DMS53 treated with DMSO at 0.1 percent for 48 hours (cell line): ENCODE results near the gene TTLL11.

ENCODE experiments used
- DNase-seq: peaks from one replicate; lab custom pipeline; 2025; ENCODE audit not compliant: unreplicated experiment; lab: John Stamatoyannopoulos, UW

TTLL11 gene

DNA sequence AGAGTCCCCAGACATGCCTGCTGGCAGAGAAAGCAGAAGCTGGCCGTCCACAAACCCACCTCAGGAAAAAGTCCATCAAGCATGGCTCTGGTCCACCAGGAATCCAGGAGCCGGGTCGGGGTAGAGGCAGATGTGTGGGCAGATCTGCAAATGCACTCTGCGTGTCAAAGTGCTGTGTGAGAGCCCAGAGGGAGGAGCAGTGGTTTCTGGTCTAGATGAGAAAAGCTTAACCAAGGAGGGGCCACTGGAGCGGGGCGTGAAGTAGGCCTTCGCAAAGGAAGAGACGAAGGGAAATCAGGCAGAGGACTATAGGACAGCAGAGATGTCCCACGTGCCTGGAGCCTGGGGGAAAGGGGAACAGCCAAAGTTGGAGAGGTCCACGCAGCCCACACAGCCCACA, 40.0 kb downstream of the TTLL11 start:
- no peak for DNase-seq

DNA sequence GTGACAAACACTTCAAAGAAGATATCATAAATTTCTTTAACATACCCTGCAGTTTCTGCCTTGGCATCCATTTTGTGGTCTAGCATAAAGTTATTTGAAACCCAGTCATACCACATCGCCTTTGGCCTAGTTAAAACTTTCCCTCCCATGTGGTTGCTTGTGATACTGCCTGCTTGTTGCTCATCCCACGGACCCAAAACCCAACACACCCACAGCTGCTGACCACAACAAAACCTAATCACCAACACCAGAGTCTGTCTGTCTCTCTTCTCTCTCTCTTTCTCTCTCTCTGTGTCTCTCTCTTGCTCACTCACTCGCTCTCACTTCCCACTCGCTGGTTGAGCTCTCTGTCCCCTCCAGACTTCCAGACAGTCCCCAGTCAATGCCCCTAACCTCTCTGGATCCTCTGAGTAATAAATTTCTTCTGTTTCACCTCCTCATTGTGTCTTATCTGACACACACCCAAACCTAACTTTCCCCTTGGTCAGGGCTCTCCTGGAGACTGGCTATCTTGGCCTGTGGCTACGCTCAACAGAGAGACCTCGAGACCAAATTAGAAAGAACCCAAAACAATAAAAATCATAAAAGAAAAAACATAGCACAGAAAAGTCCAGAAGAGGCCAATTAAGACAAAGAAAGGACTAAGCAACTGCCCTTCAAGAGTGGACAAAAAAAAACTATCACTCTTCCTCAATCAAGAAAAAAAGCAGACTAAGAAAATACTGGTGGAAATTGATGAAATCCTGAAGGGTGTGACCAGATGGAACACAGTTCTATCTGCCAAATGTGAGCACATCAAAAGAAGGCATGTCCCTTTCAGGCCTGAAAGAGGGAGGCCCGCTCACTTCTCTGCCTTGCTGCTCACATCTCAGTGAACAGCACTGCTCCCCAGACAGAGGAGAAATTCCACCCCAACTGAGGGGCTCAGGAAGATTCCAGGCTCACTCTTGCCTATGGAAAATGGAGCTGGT, 41.5 kb downstream of the TTLL11 start:
- DNase-seq: no peak

- DNase-seq: no peak
Measured at GRCh38 chr9:122050167-122050566, 42.9 kb downstream of the TTLL11 start.

DNA sequence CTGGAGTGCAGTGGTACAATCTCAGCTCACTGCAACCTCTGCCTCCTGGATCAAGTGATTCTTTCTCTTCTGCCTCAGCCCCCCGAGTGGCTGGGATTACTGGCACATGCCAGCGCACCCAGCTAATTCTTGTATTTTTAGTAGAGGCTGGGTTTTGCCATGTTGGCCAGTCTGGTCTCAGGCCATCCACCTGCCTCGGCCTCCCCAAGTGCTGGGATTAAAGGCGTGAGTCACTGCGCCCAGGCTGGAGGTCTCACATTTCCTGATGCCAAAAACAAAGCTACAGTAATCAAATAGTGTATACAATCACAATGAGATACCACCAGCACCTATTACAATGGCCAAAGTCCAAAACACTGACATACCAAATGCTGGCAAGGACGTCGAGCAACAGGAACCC, 51.1 kb downstream of the TTLL11 start:
- no peak for DNase-seq

DNA sequence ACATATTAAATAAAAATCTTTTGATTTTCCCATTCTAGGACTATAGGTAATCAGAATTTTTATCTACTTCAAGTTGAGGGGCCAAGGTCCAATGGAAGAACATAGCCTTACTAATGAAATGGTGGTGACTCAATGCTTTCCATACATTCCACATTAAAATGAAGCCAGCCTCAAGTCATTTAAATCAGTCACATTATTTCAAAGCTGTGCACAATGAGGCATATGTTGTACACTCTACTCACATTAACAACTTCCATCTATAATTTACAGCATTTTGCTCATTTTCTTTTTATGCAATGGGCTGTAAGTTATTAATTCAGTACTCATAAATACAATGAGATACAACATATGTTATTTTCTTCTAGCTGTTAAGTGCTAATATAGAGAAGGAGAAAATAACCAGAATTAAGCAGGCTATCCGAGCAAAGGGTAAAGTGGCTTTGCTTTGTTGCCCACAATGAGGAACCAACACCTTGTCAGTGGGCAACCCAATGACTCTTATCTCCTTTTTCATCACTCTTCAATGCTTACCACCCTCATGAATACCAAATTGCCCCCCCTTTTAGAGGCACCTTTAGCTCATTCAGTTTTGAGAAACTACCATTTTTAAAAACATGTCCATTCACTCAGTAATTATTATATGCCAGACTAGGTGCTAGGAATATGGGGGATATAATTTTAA, 52.4 kb downstream of the TTLL11 start:
- DNase-seq: no peak

DNA sequence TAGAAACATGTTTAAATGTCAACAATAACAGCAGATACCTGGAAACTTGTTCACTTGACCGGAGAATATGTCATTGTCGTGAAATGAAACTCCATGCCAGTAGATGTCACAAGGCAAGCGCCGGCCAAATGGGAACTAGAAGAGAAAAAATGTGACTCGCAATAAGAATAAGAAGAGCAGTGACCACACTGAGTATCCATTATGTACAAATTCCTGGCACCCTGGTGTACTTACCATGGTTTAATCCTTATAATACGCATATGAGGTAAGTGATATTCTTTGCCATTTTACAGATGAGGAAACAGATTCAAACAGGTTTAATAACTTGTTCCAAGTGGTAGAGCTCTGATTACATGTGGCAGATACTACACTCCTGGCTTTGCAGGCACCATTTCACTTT, 53.9 kb downstream of the TTLL11 start:
- no peak for DNase-seq

- DNase-seq: no peak
Measured at GRCh38 chr9:122036988-122037387, 56.1 kb downstream of the TTLL11 start.

DNA sequence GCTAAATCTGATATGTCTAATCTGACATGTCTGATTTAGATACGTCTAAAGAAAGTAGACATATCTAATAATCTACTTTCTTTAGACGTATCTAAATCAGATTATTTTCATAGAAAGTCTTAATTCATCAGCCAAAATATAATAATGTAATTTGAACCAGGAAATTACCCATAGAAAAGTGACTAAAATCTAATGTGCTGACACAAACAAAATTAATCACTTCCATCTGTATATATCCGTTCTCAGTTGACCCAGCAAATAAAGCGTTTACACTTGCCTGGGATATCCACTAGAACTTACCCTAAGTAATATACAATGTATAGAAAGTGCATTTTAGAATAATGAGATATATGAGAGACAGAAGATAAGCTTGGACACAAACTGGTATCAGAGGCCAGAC, 56.7 kb downstream of the TTLL11 start:
- no peak for DNase-seq

GRCh38 chr9:122033775-122034373, 59.2 kb downstream of the TTLL11 start:
- DNase-seq: no peak

GRCh38 chr9:122032346-122032745, 60.8 kb downstream of the TTLL11 start:
- DNase-seq: no peak

- no peak for DNase-seq
Measured at GRCh38 chr9:122031776-122032175, 61.3 kb downstream of the TTLL11 start.

DNA sequence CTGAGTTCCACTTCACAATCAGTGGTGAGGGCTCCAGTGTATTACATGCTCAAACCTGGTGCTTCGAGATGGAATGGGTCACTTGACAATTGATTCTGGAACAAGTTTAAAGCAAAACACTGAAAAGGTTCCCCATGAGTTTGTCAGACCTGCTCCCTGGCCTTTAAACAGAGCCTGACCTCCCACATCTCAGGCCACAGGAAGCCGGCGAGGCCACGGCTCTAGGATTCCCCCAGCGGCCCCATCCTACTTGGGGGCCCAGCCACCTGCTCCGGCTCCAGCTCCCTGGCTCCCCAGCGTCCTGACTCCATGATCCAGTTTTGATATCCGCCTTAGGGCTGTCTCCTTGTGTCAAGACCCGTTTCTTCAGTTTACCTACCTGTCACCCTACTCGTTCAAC, 62.0 kb downstream of the TTLL11 start:
- no peak for DNase-seq

GRCh38 chr9:122030357-122030756, 62.8 kb downstream of the TTLL11 start:
- DNase-seq: no peak

- DNase-seq: peak; percentile 11
Measured at GRCh38 chr9:122029898-122030297, 63.2 kb downstream of the TTLL11 start.

DNA sequence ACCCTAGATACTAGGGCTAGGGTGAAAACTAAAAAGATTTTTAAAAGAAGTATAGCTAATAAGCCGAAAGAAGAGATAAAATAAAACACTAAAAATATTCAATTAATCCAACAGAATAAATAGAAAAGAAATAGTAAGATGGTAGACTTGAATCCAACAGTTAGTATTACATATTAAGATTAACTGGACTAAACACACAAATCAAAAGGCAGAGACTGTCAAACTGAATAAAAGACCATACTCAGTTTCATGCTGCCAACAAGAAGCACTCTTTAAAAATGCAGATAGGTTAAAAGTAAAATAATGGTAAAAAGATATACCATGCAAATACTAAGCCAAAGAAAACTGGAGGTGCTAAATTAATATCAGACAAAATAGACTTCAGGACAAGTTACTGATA, 65.0 kb downstream of the TTLL11 start:
- DNase-seq: no peak

DNA sequence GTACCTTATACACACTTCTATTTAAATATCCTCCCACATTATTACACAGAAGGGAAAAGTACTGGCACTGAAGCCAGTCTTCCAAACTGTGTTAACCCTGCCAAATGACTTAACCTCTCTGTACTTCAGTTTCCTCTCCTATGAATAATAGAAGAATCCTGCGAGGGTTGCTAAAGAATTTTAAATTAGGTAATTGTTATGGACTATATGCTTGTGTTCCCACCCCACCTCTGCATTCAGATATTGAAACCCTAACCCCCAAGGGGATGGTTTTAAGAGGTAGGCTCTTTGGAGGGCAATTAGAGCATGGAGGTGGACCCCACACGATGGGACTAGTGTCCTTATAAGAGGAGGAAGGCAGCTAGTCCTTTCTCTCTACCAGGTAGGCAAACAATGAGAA, 72.7 kb downstream of the TTLL11 start:
- DNase-seq: no peak

GRCh38 chr9:122016744-122017143, 76.4 kb downstream of the TTLL11 start:
- no peak for DNase-seq

GRCh38 chr9:122016309-122016708, 76.8 kb downstream of the TTLL11 start:
- DNase-seq: no peak

GRCh38 chr9:122015170-122015821, 77.8 kb downstream of the TTLL11 start:
- DNase-seq: no peak

DNA sequence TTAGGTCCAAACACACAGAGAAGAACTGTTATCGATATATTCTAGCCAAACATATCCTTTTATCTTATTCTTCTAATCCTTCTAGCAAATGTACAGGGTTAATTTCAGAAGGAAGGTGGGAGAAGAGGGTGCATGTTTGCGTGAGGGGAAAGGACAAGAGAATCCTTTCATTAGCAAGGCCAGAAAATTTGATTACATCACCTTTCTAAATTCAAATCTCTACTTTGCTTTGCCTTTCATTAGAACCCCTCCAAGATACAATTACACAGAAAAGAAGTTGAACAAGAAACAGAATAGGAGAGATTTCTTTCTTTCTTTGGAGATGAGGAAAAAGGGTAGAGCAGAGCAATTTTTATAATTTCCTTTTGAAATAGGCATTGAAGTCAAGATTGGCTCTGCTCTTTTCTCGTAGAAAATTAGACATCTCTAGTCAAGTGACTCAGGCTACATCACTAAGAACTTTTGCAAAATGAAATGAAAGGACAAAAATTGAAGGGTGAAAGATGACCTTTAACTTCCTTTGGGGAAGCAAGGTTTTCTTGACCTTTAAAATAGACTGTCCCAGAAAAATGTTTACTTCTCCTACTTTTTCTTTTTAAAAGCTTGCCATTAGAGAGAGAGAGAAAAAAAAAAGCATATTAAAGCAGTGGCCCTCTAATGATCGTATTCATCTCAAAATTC, 81.2 kb downstream of the TTLL11 start:
- no peak for DNase-seq

DNA sequence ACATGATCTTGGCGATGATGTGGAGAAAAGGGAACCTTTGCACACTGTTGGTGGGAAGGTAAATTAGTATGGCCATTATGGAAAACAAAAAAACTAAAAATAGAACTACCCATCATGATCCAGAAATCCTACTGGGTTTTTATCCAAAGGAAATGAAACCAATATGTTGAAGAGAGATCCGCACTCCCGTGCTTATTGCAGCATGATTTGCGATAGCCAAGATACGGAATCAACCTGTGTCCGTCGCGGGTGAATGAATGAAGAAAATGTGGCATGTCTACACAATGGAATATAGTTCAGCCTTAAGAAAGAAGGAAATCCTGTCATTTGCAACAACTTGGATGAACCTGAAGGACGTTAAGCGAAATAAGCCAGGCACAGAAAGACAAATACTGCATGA, 84.5 kb downstream of the TTLL11 start:
- no peak for DNase-seq
